Fibroblast of the aortic adventitia (primary cell): ENCODE data around the gene ADAMTS12. TPM values are rescaled to one million over a fixed set of nuclear protein-coding genes. Genes with fewer than 3 reads are reported as not detected.
A peak's percentile ranks its signal among the peaks of the same experiment; 100 is the strongest.
"Not testable (repeated sequence)": the region's sequence is repeated elsewhere in the genome, so short reads cannot be mapped to it uniquely, and the experiment has no call there.

Experiments used
- DNase-seq: peaks from one replicate; pipeline ENCODE4 v3.0.0-alpha.2; 2010; ENCODE audit warnings: low read depth
- H3K4me3 ChIP-seq: 2 replicates; pipeline ENCODE4 v1.5.1; 2011; ENCODE audit warnings: low read depth, mild to moderate bottlenecking, control low read depth, low read length, moderate library complexity
- CTCF ChIP-seq: IDR thresholded peaks from 2 replicates; pipeline ENCODE4 v1.5.1; 2011; ENCODE audit warnings: mild to moderate bottlenecking, low read length, control low read depth, inconsistent platforms; ENCODE audit not compliant: insufficient read depth
- total RNA-seq: library from RNA; depleted of rRNA; stranded (reverse); fragments of >200 nt; gene quantifications from 2 replicates; pipeline ENCODE4 v1.2.3, GENCODE V29; 2012; ENCODE audit warnings: low replicate concordance

Gene ADAMTS12
- total RNA-seq, 1 donor = 13.0 TPM

DNA sequence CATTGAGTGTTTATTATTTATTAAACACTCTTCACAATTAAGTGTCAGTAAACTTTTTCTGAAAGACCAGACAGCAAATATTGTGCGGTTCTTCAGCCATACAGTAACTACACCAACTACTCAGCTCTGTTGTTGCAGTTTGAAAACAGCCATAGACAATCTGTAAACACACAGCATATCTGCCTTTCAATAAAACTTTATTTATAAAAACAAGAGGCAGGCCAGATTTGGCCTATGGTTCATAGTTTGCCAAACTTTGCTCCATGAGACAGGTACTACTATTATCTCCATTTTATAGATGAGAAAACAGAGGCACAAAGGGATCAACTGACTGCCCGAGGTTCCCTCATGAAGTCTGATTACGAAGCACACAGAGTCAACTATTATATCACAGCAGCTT is 11.5 kb downstream of the ADAMTS12 start:
- H3K4me3 ChIP-seq = no peak overlapping the region
- no peak for DNase-seq
- no peak for TF ChIP-seq CTCF

- no peak for DNase-seq
- TF ChIP-seq CTCF = no peak
Observed at GRCh38 chr5:33877449-33877848, 14.3 kb downstream of the ADAMTS12 start.

GRCh38 chr5:33867241-33867640 is 24.5 kb downstream of the ADAMTS12 start:
- no peak for DNase-seq
- no peak for TF ChIP-seq CTCF
- H3K4me3 ChIP-seq = no peak overlapping the region

More at GRCh38 chr5:33877449-33877848, 14.3 kb downstream of the ADAMTS12 start:
- no peak overlapping the region for H3K4me3 ChIP-seq

GRCh38 chr5:33859177-33859576 is 32.6 kb downstream of the ADAMTS12 start:
- DNase-seq, H3K4me3 ChIP-seq: not testable (repeated sequence)

- DNase-seq = no peak
- no peak overlapping the region for H3K4me3 ChIP-seq
- TF ChIP-seq CTCF = no peak
Observed at GRCh38 chr5:33857037-33857436, 34.8 kb downstream of the ADAMTS12 start.

DNA sequence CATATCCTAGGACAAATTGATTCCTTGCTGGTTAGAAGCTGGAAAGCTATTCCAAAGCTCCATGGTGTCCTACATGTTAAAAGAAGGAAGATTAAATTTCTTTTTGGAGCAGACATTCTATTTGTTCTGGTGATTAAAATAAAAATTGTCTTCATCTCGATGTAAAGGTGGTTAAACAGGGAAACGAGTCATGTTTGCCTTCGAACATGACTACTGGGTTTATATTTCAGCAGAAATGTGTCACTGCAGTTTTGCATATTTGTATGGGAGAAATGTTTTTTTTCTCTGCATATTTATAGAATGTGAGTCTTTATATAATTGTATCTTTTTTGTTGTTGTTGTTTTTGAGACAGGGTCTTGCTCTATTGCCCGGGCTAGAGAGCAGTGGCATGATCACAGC is 36.4 kb downstream of the ADAMTS12 start:
- H3K4me3 ChIP-seq = no peak overlapping the region
- no peak for TF ChIP-seq CTCF
- DNase-seq = no peak

DNA sequence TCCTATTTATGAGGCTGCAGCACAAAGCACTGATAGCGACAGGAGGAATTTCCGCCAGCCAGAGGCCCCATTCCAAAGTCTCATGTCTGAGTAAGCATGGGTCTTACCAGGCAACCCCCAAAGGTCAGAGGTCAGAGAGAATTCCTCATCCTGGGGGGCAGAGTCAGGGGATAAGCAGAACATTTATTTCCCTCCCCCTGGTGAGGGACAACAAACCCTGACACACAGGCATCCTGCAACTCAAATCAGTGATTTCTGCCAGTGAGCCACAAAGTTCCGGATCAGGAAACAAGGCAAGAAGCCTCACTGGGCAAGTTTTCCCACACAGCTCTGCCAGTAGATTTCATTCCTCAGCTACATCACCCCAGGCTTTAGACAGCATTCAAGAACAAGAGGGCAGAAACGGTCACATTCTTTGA is 37.0 kb downstream of the ADAMTS12 start:
- H3K4me3 ChIP-seq = no peak overlapping the region
- TF ChIP-seq CTCF = no peak
- DNase-seq = peak; percentile 82
